Lower leg skin (tissue), 4 donors: ENCODE data around the gene VPS54. TPM values are rescaled to one million over a fixed set of nuclear protein-coding genes. Genes with fewer than 3 reads are reported as not detected.
A peak's percentile ranks its signal among the peaks of the same experiment; 100 is the strongest.

ENCODE experiments used
- DNase-seq, 2 donors: peaks; one replicate each; pipeline ENCODE4 v3.0.0-alpha.2; 2019; ENCODE audit warnings: low spot score in 2 of 2
- H3K4me3 ChIP-seq: fragments of 200-600 bp; sonication (generic); 2 replicates; pipeline ENCODE4 v1.5.1; 2017; ENCODE audit warnings: mild to moderate bottlenecking, low read depth; ENCODE audit not compliant: poor library complexity, severe bottlenecking
- POLR2A ChIP-seq, 2 donors: fragments of 450-650 bp; IDR thresholded peaks; one replicate each; pipeline ENCODE4 v1.6.1; 2016 to 2017; ENCODE audit warnings: antibody characterized with exemption in 2 of 2, mild to moderate bottlenecking in 1 of 2, moderate library complexity in 1 of 2
- WGBS, 2 donors: methylation state at CpG; one replicate each; pipeline ENCODE4 v1.1.5; 2018; 5-methylcytosine and 5-hydroxymethylcytosine counted together
- intact Hi-C: fragments of 100-400 bp; cut with DNase I; formaldehyde crosslinking; loops from one replicate; pipeline ENCODE4 v1.15.0; 2023; ENCODE audit warnings: low total_unique reads
- total RNA-seq, 4 donors: library from RNA; depleted of rRNA; stranded (reverse); fragments of >200 nt; gene quantifications; one replicate each; pipeline ENCODE4 v1.1.0, GENCODE V29; 2016
- TF ChIP-seq, protein P1 (sequence below), 3 donors: fragments of 450-650 bp; IDR thresholded peaks; one replicate each; pipeline ENCODE4 v1.5.1; 2016; ENCODE audit warnings: antibody characterized with exemption in 3 of 3, mild to moderate bottlenecking in 3 of 3, moderate library complexity in 2 of 3

The VPS54 gene
- total RNA-seq, 4 donors from 2014 or later = 14.8 to 26.4 (median 20.9) TPM

- intact Hi-C loops = no loop called here
- TF ChIP-seq POLR2A (IDR thresholded peaks at IDR 0.05) = no peak
- TF ChIP-seq, protein P1, sequence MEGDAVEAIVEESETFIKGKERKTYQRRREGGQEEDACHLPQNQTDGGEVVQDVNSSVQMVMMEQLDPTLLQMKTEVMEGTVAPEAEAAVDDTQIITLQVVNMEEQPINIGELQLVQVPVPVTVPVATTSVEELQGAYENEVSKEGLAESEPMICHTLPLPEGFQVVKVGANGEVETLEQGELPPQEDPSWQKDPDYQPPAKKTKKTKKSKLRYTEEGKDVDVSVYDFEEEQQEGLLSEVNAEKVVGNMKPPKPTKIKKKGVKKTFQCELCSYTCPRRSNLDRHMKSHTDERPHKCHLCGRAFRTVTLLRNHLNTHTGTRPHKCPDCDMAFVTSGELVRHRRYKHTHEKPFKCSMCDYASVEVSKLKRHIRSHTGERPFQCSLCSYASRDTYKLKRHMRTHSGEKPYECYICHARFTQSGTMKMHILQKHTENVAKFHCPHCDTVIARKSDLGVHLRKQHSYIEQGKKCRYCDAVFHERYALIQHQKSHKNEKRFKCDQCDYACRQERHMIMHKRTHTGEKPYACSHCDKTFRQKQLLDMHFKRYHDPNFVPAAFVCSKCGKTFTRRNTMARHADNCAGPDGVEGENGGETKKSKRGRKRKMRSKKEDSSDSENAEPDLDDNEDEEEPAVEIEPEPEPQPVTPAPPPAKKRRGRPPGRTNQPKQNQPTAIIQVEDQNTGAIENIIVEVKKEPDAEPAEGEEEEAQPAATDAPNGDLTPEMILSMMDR (IDR thresholded peaks at IDR 0.05) = no peak
Measured at GRCh38 chr2:63893163-63893562, 126.1 kb downstream of the VPS54 start.

GRCh38 chr2:63891488-63892030 is 127.7 kb downstream of the VPS54 start:
- no peak for DNase-seq
- WGBS, 2 donors = 74 to 76% methylated on average over 1 of the region's 1 CpG
- intact Hi-C loops = no loop called here
- H3K4me3 ChIP-seq = no peak overlapping the region
- TF ChIP-seq, protein P1 (IDR thresholded peaks at IDR 0.05) = no peak
- no peak for TF ChIP-seq POLR2A (IDR thresholded peaks at IDR 0.05)

More at GRCh38 chr2:63893163-63893562, 126.1 kb downstream of the VPS54 start:
- H3K4me3 ChIP-seq = no peak overlapping the region
- 81 to 90% methylated on average over 2 of the region's 2 CpGs for WGBS, 2 donors
- no peak for DNase-seq

GRCh38 chr2:63890678-63891077 is 128.6 kb downstream of the VPS54 start:
- no peak for DNase-seq
- no peak overlapping the region for H3K4me3 ChIP-seq
- intact Hi-C loops = no loop called here
- TF ChIP-seq, protein P1 (IDR thresholded peaks at IDR 0.05) = no peak
- TF ChIP-seq POLR2A (IDR thresholded peaks at IDR 0.05) = no peak
- 85 to 90% methylated on average over 2 of the region's 2 CpGs for WGBS, 2 donors

- no peak for TF ChIP-seq POLR2A (IDR thresholded peaks at IDR 0.05)
- TF ChIP-seq, protein P1 (IDR thresholded peaks at IDR 0.05) = peak in 1 of 3 donors; percentile 26
- WGBS, 2 donors = 82 to 91% methylated on average over 6 of the region's 6 CpGs
- intact Hi-C loops = no loop called here
- H3K4me3 ChIP-seq = no peak overlapping the region
- no peak for DNase-seq
Measured at GRCh38 chr2:63888490-63889402, 130.5 kb downstream of the VPS54 start.

- H3K4me3 ChIP-seq = no peak overlapping the region
- 87 to 88% methylated on average over 2 of the region's 2 CpGs for WGBS, 2 donors
- DNase-seq = no peak
- TF ChIP-seq, protein P1 (IDR thresholded peaks at IDR 0.05) = no peak
- no peak for TF ChIP-seq POLR2A (IDR thresholded peaks at IDR 0.05)
- intact Hi-C loops = no loop called here
Measured at GRCh38 chr2:63888053-63888452, 131.2 kb downstream of the VPS54 start.
